HG03159 (cell line): ENCODE measurements around the gene TWIST2.

Source experiments
- ATAC-seq: cut with Tn5 transposase; IDR thresholded peaks from one replicate; pipeline ENCODE4 v1.9.1; 2021; ENCODE audit warnings: mild to moderate bottlenecking, moderate library complexity; ENCODE audit not compliant: unreplicated experiment

The TWIST2 gene

DNA sequence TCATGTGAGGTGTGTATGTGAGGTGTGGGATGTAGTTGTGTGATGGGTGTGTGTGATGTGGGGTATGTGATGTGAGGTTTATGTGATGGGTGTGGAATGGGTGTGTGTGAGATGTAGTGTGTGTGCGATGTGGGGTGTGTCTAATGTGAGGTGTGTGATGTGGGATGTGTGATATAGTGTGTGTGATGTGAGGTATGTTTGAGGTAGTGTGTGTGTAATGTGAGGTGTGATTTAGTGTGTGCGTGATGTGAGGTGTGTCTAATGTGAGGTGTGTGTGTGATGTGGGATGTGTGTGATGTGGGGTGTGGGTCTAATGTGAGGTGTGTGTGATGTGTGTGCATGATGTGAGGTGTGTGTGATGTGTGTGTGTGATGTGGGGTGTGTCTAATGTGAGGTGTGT lies 55.3 kb downstream of the TWIST2 start:
- no peak for ATAC-seq

DNA sequence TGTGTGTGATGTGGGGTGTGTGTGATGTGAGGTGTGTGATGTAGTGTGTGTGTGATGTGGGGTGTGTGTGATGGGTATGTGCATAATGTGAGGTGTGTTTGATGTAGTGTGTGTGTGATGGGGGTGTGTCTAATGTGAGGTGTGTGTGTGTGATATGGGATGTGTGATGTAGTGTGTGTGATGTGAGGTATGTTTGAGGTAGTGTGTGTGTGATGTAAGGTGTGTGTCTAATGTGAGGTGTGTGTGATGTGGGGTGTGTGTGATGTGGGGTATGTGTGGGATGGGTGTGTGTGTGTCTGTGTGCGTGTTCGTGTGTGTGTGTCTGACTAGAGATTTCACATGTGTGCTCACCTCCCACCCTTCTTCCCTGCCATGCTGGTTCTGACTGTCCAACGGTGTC lies 56.3 kb downstream of the TWIST2 start:
- ATAC-seq = no peak

DNA sequence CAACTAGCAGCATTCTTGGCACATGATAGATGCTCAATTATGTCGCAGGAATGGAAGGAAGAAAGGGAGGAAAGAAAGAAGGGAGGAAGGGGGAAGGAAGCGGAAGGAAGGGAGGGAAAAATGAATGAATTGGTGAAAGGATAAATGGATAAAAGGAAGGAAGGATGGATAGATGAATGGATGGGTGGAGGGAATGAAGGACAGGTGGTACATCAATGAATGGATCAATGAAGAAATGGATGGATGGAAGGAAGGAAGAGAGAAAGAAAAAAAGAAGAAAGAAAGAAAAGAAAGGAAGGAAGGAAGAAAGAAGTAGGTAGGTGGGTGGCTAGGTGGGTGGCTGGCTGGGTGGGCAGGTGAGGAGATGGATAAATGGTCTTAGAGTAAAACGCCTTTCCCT lies 56.8 kb downstream of the TWIST2 start:
- no peak for ATAC-seq

DNA sequence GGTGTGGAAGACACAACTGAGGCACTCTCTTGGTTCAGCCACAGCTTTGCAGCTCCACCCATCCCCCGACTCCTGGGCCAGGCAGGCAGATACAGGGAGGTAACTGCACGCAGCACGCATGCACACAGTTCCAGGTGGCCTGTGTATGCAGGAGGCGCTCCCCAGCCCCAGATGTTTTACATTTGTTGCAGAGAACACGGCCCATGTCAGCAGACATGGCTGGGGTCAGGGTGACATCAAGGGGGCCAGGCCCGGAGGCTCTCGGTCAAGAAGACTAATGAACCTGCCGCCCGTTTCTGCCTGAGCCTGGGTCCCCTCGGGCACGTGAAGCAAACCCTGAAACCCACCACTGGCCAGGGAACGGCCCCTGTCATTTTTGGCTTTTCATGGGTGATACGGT lies 57.3 kb downstream of the TWIST2 start:
- ATAC-seq = no peak

DNA sequence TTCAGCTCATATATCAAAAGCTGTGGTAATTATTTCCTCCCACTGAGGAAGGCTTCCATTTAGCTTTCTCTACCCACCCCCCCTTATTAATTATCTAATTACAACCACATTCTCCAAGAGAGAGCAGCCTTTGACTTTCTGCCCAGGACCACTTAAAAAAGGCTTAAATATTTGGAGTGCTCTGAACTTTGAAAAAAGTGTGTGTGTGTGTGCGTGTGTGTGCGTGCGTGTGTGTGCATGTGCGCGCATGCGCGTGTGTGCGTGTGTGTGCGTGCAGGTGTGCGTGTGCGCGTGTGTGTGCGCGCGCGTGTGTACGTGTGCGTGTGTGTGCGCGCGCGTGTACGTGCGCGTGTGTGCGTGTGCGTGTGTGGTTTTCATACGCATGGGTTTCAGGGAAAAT lies 57.8 kb downstream of the TWIST2 start:
- no peak for ATAC-seq

DNA sequence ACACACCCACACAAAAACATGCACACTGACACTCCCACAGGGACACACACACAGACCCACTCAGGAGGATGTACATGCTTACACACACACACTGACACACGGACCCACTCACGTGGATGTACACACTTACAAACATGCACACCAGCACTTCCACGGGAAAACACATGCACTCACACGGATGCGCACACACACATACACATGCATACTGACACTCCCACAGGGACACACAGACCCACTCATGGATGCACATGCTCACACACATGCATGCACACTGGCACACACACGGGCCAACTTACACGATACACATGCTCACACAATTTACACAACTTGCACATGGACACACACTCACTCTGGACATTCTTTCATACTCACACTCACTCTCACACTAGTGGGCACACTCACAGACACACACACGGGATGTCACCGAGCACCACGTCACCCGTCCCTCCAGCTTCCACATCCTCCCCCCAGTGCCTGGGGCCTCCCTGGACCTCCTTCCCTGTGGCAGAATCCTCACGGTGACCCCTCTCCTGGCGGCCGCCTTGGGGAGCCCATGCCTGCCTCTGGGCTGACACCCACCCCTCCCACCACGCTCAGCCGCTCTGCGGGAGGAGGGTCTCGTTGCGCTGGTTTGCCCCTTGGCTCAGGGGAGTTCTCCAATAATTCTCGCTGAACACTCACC lies 58.5 kb downstream of the TWIST2 start:
- ATAC-seq = no peak

DNA sequence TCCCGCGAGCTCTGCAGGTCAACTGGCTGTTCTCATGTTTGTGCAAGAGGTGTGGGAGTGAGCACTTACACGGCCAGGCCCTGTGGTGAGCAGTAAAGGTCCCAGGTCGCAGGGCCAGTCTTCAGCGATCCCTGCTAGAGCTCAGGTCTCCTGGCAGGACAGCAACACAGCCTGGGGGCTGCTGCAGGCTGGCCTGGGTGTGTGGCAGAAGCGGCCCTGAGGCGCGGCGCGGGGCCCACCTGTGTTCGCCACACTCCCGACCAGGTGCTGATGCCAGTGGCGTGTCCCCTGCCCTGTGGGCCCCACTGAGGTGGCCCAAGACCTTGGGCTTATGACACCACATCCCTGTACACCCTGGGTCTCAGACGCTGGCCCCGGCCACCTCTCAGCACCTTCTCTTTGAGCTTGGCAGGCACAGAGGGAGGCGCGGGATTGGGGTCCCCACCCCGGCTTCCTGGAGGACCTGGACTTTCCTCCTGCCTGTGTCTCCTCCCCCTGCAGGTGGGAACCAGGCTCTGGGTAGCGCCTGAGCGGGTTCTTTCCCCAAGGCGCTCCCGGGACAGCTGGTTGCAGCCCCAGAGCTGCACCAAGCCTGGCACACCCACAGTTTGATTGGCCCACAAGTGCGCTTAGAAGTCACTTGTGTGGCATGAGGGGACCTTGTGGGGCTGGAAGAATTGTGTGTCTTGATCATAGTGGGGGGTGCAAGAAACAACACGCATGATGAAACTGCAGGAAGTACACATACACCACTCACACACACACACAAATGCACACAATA lies 59.2 kb downstream of the TWIST2 start:
- ATAC-seq = no peak

DNA sequence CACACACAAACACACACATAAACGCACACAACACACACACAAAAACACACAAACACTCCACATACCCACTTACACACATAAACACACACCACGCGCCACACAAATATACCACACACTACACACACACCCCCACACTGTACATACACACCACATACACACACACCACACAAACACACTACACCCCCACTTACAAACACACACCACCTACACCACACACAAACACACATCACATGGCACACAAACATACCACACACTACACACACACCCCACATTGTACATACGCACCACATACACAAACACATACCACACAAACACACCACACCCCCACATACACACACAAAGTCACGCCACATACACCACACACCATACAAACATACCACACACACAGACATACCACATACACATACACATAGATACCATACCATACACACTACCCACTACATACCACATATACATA lies 59.9 kb downstream of the TWIST2 start:
- no peak for ATAC-seq

DNA sequence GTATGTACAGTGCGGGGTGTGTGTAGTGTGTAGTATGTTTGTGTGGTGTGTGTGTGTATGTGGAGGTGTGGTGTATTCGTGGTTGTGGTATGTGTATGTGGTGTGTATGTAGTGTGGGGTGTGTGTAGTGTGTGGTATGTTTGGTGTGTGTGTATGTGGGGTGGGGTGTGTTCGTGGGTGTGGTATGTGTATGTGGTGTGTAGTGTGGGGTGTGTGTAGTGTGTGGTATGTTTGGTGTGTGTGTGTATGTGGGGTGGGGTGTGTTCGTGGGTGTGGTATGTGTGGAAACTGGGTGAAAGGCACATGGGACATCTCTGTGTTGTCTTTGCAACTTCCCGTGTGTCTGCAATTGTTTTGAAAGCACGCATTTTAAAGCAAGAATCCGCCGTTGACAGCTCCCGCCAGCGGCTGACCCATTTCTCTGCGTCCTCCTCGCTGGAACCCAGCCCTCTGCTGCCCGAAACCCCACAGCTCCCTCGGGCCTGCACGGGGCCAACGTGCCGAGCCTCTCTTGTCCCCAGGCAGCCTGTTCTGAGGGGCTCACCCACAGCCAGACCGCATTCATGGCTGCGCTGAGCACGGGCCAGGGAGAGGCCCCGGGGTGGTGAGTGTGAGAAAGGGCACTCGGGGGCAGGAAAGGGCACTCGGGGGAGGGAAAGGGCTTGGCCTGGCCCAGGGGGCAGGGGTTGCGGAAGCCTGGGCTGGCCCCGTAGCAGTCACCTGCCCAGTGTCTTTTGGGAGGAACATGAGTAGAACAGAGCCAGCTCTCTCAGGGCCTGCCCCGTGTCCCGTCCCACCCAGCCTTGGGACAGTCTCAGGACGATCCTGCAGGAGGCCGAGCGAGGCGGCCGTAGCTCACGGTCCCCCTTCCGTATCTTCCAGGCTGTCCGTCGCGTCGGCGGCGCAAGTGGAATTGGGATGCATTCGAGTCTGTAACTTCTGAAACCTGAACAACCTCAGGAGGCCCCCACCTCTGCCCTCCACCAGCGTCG lies 61.4 kb downstream of the TWIST2 start:
- no peak for ATAC-seq

DNA sequence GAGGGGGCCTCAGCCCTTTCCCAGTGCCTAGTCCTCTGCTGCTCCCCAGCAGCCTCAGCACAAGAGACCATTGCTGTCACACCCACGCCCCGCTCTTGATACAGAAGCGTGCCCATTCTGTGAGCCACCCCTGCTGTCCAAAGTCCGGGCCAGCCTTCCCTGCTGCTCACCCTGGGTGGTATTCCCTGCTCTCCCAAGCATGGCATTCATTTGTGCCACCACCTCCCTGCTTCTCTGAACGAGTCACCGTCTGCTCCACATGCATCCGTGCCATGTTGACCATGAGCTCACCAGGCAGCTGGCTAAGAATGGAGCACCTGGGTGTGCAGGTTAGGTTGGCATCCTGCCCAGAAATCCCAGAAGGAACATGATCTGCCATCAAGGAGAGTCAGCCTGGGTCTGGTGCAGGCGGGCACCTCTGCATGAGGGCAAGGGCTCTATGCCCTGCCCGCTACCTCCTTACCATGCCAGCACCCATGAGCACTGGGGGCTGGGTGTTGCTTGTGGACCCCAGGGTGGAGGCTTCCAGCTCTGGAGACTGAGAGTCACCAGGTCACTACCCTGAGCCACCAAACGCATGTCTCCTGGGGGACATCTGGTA lies 63.0 kb downstream of the TWIST2 start:
- ATAC-seq = no peak

DNA sequence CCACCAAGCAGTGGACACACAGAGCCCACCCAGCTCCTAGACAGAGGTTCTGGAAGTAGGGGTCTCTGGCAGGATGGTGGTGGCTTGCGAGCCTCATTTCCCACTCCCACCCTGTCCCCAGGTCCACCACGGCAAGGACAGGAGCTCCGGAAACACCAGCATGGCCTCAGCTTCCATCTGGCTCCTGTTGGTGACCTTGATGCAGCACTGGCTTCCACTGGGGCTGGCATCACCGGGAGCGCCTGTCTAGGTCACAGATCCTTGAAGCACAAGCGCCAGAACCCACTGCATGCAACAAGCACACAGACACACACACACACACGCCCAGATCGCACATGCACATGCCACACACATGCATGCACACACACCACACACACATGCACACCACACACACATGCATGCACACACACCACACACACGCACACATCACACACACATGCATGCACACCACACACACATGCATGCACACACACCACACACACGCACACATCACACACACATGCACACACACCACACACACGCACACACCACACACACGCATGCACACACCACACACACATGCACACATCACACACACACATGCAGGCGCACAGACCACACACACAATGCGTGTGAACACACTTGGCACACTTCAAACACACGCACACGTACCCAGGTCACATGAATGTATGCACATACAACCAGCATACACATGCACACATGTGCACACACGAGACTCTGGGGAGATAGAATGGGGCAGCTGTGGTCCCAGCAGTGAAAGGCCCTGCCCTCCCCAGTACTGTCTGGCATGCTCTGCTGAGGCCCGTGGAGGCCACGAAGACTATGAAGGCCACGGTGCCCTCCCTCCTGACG lies 63.7 kb downstream of the TWIST2 start:
- ATAC-seq = no peak

DNA sequence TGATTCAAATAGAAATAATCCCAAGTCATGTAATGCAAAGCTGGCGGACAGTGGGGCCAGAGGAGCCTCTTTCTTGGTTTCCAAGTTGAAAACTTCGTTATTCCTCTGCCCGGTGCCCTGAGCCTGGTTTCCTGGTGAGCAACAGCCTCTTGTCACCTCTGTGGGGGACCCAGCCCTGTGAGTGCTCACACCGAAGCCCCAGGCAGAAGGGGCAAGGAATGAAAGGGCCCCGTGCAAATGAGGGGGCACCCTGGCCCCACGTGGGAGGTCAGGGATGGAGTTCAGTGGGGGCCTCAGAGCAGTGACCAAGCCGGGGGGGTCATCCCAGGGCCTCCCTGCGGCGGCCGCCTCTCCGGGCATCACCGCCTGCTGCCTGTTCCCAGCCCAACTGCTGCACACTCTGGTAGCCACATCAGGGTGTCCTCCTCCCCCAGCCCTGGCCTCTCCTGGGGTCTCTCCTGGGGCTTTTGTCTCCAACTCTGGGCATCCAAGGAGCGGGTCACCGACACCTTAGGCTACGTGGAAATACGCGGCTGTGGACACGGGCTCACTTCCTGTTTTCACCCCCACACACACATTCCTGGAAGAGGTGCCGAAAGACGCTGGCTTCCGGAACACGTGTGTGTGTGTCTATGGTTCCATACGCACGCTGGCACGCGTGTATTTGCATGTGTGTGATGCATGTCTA lies 64.5 kb downstream of the TWIST2 start:
- ATAC-seq = no peak

DNA sequence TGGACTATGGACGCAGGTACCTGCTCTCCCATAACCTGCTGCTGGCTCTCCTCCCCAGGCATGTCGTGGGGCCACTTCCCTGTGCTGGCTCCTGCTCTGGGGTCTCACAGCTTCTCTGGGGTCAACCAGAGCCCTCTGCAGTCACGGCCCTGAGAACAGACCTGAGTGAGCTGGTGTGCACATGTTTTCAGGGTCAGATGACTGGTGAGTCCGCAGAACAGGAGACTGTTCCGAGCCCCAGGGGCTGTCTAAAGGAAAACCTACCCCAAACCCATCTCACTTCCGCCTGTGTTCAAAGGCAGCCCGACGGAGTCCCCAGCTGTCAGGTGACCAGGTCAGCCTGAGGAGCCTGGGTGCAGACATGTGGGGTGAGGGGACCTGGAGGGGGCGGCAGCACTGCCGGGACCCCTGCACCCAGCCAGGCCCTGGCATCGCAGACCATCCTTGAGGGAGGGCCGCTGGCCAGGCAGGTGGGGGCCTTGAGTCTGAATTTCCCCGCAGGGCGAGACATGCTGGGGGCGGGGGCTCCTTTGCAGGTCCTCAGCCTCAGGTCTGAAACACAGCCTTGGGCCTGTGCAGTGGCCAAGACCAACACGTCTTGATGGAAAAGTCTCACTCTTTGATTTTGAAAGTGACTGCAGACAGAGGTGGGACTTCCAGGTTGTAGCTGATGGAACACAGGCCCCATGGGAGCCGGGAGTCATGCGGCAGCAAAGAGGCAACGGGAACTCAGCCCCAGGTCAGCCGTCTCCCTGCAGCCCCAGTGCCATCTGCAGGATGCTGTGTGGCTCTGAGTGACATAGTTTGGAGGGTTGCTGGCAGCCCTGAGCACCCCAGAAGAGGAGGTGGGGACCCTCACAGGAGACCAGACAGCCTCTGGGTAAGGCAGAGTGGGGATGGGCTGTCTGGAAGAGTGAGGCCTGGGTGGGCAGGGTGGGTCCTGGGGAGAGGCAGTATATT lies 65.3 kb downstream of the TWIST2 start:
- ATAC-seq = no peak

DNA sequence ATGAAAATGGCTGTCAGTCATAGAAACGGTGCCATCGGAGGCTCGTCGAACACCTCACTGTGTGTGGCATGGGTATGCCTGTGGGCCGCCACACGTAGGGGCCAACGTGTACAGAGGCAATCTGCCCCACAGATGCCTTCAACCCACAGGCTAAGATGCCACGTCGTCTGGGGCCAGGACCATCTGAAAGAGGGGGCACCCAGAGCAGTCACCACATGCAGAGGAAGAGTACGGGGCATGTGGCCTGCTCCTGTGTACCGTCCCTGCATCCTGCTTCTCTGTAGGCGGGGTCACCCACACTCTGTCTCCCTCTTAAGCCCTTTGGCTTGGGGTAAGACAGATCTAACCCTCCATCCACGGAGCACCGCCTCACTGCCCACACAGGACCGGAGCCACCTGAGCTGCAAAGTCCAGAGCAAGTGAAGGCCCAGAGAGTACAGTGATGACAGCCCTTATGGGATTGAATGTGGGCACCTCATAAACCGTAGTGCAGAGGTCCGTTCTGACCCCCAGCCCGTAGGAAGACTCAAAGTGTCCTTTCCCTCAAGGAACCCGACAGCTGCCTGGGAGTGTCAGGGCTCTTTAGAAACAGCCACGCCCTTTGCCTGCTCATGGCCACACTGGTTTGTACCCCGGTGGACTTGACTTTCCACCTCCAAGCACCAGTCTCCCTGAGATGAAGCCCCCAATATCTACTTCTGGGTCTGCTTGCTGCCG lies 66.2 kb downstream of the TWIST2 start:
- ATAC-seq = no peak

DNA sequence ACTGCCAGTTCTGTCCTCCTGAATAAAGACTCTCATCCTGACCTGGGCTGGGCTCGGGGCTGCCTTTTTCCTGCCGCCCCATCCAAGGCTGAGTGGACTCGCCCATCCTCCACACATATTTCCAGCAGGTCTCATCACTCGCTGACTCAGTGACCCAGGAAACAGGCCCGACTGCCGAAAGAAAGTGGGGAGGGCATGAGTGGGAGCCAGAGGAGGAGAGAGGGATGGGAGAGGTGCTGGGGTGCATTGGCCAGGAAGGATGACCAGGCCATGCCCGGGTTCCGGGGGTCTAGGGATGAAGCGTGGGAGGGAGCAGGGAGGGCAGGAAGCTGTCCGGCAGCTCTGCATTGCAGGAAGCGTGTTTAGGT lies 66.7 kb downstream of the TWIST2 start:
- ATAC-seq = no peak

DNA sequence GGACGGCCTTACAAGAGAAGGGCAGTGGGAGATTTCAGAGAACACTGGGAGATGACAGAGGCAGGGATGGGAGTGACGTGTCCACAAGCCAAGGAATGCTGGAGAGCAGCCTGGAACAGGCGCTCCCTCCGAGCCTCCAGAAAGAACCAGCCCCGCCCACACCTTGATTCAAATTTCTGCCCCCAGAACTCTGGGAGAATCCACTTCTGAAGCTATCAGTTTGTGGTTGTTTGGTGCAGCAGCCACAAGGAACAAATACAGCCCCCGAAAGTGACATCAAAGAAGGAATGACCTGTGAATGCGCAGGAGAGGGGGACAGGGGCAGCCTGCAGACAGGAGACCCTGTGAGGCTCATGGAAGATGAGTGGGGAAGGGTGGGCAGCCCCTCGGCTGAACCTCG lies 67.3 kb downstream of the TWIST2 start:
- no peak for ATAC-seq

DNA sequence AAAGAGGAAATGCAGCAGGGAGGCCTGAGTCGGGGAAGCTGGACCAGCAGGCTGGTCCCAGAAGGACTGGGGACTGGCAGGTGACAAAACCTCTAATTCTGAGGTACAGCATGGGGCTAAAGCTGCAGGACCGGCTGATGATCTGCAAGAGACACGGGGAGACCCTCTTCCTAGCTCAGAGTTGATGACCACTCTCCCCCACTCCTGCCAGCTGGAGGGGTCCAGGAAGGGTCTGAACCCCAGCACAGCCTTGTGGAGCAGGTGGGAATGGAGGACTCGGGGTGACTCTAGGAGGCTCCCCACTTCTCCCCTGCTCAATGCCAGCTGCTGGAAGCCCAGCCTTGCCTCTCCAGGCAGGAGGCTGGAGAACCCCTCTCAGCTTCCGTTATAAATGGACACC lies 67.7 kb downstream of the TWIST2 start:
- no peak for ATAC-seq
